HepG2 (cell line): Measurements from ENCODE around the gene WDR81. TPM values are rescaled to one million over a fixed set of nuclear protein-coding genes. Genes with fewer than 3 reads are reported as not detected.
A peak's percentile ranks its signal among the peaks of the same experiment; 100 is the strongest.

Experiments
- ASH2L ChIP-seq: fragments of 300-600, 200-600 bp; sonication (generic); IDR thresholded peaks from 2 replicates; pipeline ENCODE4 v1.7.0; 2017; ENCODE audit warnings: low read depth, mild to moderate bottlenecking, moderate library complexity, mixed read lengths, low read length; ENCODE audit not compliant: insufficient read length
- ATF7 ChIP-seq, 2 experiments: fragments of 450-650 bp in 1 of 2; sonication (generic) in 1 of 2; formaldehyde crosslinking in 1 of 2; IDR thresholded peaks; 2 replicates each; pipeline versions ENCODE4 v1.4.0 to v1.6.1; 2016 to 2020; ENCODE audit warnings: antibody characterized with exemption in 1 of 2, mild to moderate bottlenecking in 1 of 2, missing genetic modification reagents in 1 of 2
- FOSL1 ChIP-seq: sonication (generic); formaldehyde crosslinking; IDR thresholded peaks from 2 replicates; pipeline ENCODE4 v1.9.0; 2021; ENCODE audit warnings: missing genetic modification reagents, borderline replicate concordance
- GFI1 ChIP-seq: sonication (generic); formaldehyde crosslinking; IDR thresholded peaks from 2 replicates; pipeline ENCODE4 v1.5.0; 2020; ENCODE audit warnings: missing genetic modification reagents, mild to moderate bottlenecking, borderline replicate concordance
- HNF4A ChIP-seq: sonication (generic); formaldehyde crosslinking; IDR thresholded peaks from 2 replicates; pipeline ENCODE4 v1.4.0; 2020; ENCODE audit warnings: missing genetic modification reagents
- KAT7 ChIP-seq: IDR thresholded peaks from 2 replicates; pipeline ENCODE4 v1.6.1; 2018; ENCODE audit warnings: borderline replicate concordance, missing compliant biosample characterization
- MATR3 ChIP-seq: sonication (generic); formaldehyde crosslinking; IDR thresholded peaks from 2 replicates; pipeline ENCODE4 v1.4.0; 2020; ENCODE audit warnings: missing genetic modification reagents
- MLLT10 ChIP-seq: sonication (generic); formaldehyde crosslinking; IDR thresholded peaks from 2 replicates; pipeline ENCODE4 v1.4.0; 2020; ENCODE audit warnings: missing genetic modification reagents
- MXD1 ChIP-seq: sonication (generic); formaldehyde crosslinking; IDR thresholded peaks from 2 replicates; pipeline ENCODE4 v1.4.0; 2020; ENCODE audit warnings: mild to moderate bottlenecking, missing genetic modification reagents
- NFKBIZ ChIP-seq: IDR thresholded peaks from 2 replicates; pipeline ENCODE4 v1.6.1; 2018; ENCODE audit warnings: missing genetic modification reagents, missing compliant biosample characterization
- SPEN ChIP-seq: sonication (generic); formaldehyde crosslinking; IDR thresholded peaks from 2 replicates; pipeline ENCODE4 v1.5.1; 2020; ENCODE audit warnings: low read depth, mild to moderate bottlenecking, missing genetic modification reagents
- ZBTB7B ChIP-seq: sonication (generic); formaldehyde crosslinking; IDR thresholded peaks from 2 replicates; pipeline ENCODE4 v1.4.0; 2020; ENCODE audit warnings: missing genetic modification reagents
- ZC3H4 ChIP-seq: sonication (generic); formaldehyde crosslinking; IDR thresholded peaks from 2 replicates; pipeline ENCODE4 v1.4.0; 2020; ENCODE audit warnings: missing genetic modification reagents, borderline replicate concordance
- ZNF253 ChIP-seq: sonication (generic); formaldehyde crosslinking; IDR thresholded peaks from 2 replicates; pipeline ENCODE4 v1.8.0; 2022; ENCODE audit warnings: mild to moderate bottlenecking, missing genetic modification reagents, borderline replicate concordance
- ZNF331 ChIP-seq: sonication (generic); formaldehyde crosslinking; IDR thresholded peaks from 2 replicates; pipeline ENCODE4 v1.4.0; 2020; ENCODE audit warnings: missing genetic modification reagents
- ZNF484 ChIP-seq: sonication (generic); formaldehyde crosslinking; IDR thresholded peaks from 2 replicates; pipeline ENCODE4 v1.5.1; 2020; ENCODE audit warnings: mild to moderate bottlenecking, low read depth, missing genetic modification reagents, borderline replicate concordance
- ZNF672 ChIP-seq: sonication (generic); formaldehyde crosslinking; IDR thresholded peaks from 2 replicates; pipeline ENCODE4 v1.8.1; 2022; ENCODE audit warnings: missing genetic modification reagents
- polyA plus RNA-seq, 8 experiments: library from polyadenylated mRNA; depleted of rRNA in 3 of 8; stranded (reverse) in 7 of 8; unstranded in 1 of 8; fragments of >200 nt; fragmentation: Illumina TruSeq in 4 of 8; extraction: Trizol in 4 of 8; gene quantifications; 2 replicates each; pipeline versions ENCODE4 v1.2.1 to v1.2.3, GENCODE V29; 2011 to 2016; ENCODE audit warnings: low read depth in 4 of 8, missing spikeins in 1 of 8, mixed read lengths in 1 of 8; ENCODE audit not compliant: insufficient read depth in 1 of 8
- total RNA-seq, 5 experiments: library from RNA; depleted of rRNA; stranded (reverse); fragments of >200 nt; fragmentation: Illumina TruSeq; extraction: Trizol; gene quantifications; 2 replicates each; pipeline ENCODE4 v1.2.3, GENCODE V29; 2016; ENCODE audit warnings: low read depth in 1 of 5
- TF ChIP-seq, protein P1 (sequence below): IDR thresholded peaks from 2 replicates; pipeline ENCODE4 v1.6.1; 2016; ENCODE audit warnings: mild to moderate bottlenecking, missing biosample characterization, missing genetic modification reagents
- TF ChIP-seq, protein P2 (sequence below): sonication (generic); formaldehyde crosslinking; IDR thresholded peaks from 2 replicates; pipeline ENCODE4 v1.5.0; 2020; ENCODE audit warnings: mild to moderate bottlenecking, missing genetic modification reagents
- TF ChIP-seq, protein P3 (sequence below): sonication (generic); formaldehyde crosslinking; IDR thresholded peaks from 2 replicates; pipeline ENCODE4 v1.5.0; 2020; ENCODE audit warnings: missing genetic modification reagents, mild to moderate bottlenecking, borderline replicate concordance
- TF ChIP-seq, protein P4 (sequence below): IDR thresholded peaks from 2 replicates; pipeline ENCODE4 v1.6.1; 2016; ENCODE audit warnings: missing compliant biosample characterization, missing genetic modification reagents, borderline replicate concordance
- TF ChIP-seq, protein P5 (sequence below): sonication (generic); formaldehyde crosslinking; IDR thresholded peaks from 2 replicates; pipeline ENCODE4 v1.4.0; 2020; ENCODE audit warnings: missing genetic modification reagents

Gene WDR81
- total and polyA plus RNA-seq, 2 of the 13 experiments (the other 11 are each of a cell fraction or from before 2014, with no cell fraction given) = 9.1 to 16.7 TPM

DNA sequence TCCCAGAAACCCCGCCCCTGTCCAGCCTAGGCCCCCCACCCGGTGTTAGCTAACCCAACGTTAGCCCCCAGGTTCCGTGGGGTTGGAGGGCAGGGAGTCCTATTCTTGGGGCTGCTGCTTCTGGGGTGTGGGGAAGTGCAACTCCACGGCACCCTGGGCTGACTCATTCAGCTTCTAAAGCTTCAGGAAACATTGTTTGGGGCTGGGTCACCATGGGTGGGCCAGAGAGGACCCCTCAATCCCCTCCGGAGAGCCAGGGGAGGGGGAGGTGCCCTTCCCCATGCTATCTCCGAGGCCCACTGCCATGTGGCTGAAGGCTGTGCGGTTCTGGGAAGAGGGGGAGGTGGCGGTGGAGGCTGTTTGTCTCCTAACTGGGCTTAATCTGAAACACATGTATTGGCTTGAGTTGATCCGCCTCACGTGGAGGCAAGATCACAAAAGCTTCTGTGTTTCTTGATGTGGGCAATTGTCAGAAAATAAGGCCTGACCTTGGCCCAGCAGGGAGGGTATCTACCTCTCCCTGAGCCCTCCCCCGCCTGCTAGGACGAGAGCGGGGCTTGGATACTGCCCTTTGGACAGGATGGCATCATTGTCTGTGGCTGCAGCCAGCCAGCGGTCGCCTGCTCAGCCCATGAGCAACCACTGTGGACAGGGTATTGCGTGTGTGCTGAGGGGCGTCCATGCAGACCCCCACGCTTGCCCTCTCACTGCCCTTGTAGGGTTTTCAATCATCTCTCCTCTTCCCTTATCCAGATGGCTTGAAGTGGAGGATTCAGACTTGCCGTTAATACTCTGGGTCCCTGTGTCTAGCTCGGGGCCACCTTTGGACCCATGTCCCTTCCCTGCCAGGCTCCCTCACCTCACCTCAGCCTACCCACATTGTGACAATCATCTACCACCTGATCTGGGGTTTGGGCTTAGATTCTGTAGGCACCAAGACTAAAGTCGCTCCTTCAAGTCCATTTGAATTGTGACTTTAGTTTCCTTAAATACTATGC, 38.7 kb downstream of the WDR81 start (continued):
- TF ChIP-seq, protein P1, sequence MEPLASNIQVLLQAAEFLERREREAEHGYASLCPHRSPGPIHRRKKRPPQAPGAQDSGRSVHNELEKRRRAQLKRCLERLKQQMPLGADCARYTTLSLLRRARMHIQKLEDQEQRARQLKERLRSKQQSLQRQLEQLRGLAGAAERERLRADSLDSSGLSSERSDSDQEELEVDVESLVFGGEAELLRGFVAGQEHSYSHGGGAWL = peak; percentile 50; the same call in 1 of the 2 replicates
- no peak for TF ChIP-seq ZNF253
- TF ChIP-seq MLLT10 (CRISPR knock-in tag) = no peak
- peak; percentile 59 for TF ChIP-seq SPEN (CRISPR knock-in tag)
- peak; percentile 66; the same call in 1 of the 2 replicates for TF ChIP-seq ZNF331 (CRISPR knock-in tag)
- TF ChIP-seq NFKBIZ = peak; percentile 61; the same call in 1 of the 2 replicates
- TF ChIP-seq ZC3H4 (CRISPR knock-in tag) = peak; percentile 94
- no peak; the same call in 1 of the 2 replicates for TF ChIP-seq ZNF672 (CRISPR knock-in tag)
- TF ChIP-seq, protein P2, sequence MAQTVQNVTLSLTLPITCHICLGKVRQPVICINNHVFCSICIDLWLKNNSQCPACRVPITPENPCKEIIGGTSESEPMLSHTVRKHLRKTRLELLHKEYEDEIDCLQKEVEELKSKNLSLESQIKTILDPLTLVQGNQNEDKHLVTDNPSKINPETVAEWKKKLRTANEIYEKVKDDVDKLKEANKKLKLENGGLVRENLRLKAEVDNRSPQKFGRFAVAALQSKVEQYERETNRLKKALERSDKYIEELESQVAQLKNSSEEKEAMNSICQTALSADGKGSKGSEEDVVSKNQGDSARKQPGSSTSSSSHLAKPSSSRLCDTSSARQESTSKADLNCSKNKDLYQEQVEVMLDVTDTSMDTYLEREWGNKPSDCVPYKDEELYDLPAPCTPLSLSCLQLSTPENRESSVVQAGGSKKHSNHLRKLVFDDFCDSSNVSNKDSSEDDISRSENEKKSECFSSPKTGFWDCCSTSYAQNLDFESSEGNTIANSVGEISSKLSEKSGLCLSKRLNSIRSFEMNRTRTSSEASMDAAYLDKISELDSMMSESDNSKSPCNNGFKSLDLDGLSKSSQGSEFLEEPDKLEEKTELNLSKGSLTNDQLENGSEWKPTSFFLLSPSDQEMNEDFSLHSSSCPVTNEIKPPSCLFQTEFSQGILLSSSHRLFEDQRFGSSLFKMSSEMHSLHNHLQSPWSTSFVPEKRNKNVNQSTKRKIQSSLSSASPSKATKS (CRISPR knock-in tag) = 0 out of 2 replicates have a peak, but pooled peaks have one; percentile 63
- peak; percentile 67 for TF ChIP-seq ATF7 (IDR thresholded peaks at IDR 0.05)
- peak; percentile 95 for TF ChIP-seq ATF7 (CRISPR knock-in tag; IDR thresholded peaks at IDR 0.05)
- TF ChIP-seq KAT7 (CRISPR knock-in tag) = peak; percentile 44; the same call in 1 of the 2 replicates
- TF ChIP-seq, protein P3, sequence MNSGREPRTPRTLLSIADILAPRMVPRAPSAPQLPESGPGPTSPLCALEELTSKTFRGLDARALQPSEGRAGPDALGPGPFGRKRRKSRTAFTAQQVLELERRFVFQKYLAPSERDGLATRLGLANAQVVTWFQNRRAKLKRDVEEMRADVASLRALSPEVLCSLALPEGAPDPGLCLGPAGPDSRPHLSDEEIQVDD (CRISPR knock-in tag) = 0 out of 2 replicates have a peak, but pooled peaks have one; percentile 83
- TF ChIP-seq, protein P4, sequence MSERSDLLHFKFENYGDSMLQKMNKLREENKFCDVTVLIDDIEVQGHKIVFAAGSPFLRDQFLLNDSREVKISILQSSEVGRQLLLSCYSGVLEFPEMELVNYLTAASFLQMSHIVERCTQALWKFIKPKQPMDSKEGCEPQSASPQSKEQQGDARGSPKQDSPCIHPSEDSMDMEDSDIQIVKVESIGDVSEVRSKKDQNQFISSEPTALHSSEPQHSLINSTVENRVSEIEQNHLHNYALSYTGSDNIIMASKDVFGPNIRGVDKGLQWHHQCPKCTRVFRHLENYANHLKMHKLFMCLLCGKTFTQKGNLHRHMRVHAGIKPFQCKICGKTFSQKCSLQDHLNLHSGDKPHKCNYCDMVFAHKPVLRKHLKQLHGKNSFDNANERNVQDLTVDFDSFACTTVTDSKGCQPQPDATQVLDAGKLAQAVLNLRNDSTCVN (CRISPR knock-in tag) = no peak
- TF ChIP-seq FOSL1 (CRISPR knock-in tag) = no peak
- TF ChIP-seq, protein P5, sequence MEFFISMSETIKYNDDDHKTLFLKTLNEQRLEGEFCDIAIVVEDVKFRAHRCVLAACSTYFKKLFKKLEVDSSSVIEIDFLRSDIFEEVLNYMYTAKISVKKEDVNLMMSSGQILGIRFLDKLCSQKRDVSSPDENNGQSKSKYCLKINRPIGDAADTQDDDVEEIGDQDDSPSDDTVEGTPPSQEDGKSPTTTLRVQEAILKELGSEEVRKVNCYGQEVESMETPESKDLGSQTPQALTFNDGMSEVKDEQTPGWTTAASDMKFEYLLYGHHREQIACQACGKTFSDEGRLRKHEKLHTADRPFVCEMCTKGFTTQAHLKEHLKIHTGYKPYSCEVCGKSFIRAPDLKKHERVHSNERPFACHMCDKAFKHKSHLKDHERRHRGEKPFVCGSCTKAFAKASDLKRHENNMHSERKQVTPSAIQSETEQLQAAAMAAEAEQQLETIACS (CRISPR knock-in tag) = no peak; the same call in 1 of the 2 replicates
- peak; percentile 67; the same call in 1 of the 2 replicates for TF ChIP-seq MXD1 (CRISPR knock-in tag)
- TF ChIP-seq MATR3 (CRISPR knock-in tag) = no peak
- peak; percentile 97 for TF ChIP-seq HNF4A (CRISPR knock-in tag)
- 0 out of 2 replicates have a peak, but pooled peaks have one; percentile 26 for TF ChIP-seq ZNF484 (CRISPR knock-in tag)
- TF ChIP-seq ZBTB7B = peak; percentile 80
- TF ChIP-seq GFI1 (CRISPR knock-in tag) = 0 out of 2 replicates have a peak, but pooled peaks have one; percentile 52
- peak; percentile 81 for TF ChIP-seq ASH2L
